K562 (cell line): ENCODE results near the gene DUSP5.

Experiments
- EP300 ChIP-seq: IDR thresholded peaks from 2 replicates; pipeline ENCODE4 v1.6.1; 2012; ENCODE audit warnings: low read length, improper control_type of control experiment
- PHF20 ChIP-seq: fragments of 450-650 bp; IDR thresholded peaks from 2 replicates; pipeline ENCODE4 v1.6.1; 2018; ENCODE audit not compliant: partially characterized antibody
- POLR2AphosphoS2 ChIP-seq: IDR thresholded peaks from 2 replicates; pipeline ENCODE4 v1.6.1; 2012; ENCODE audit warnings: low read length, improper control_type of control experiment
- POLR2AphosphoS5 ChIP-seq: IDR thresholded peaks from 2 replicates; pipeline ENCODE4 v1.6.1; 2011; ENCODE audit warnings: mild to moderate bottlenecking, low read depth, low read length, moderate library complexity; ENCODE audit not compliant: control insufficient read depth, insufficient read depth
- RBM17 ChIP-seq: fragments of 200-400 bp; formaldehyde crosslinking; IDR thresholded peaks from 2 replicates; pipeline ENCODE4 v1.6.1; 2017; ENCODE audit warnings: low read depth, mild to moderate bottlenecking, low read length, borderline replicate concordance
- TSHZ1 ChIP-seq: fragments of 250-450 bp; sonication (Bioruptor Pico); IDR thresholded peaks from 2 replicates; pipeline ENCODE4 v1.4.0; 2020; ENCODE audit warnings: mild to moderate bottlenecking, moderate library complexity
- ZNF217 ChIP-seq: sonication (generic); formaldehyde crosslinking; IDR thresholded peaks from 2 replicates; pipeline ENCODE4 v1.8.0; 2022; ENCODE audit warnings: mild to moderate bottlenecking, missing genetic modification reagents
- TF ChIP-seq, protein P1 (sequence below): sonication (generic); formaldehyde crosslinking; IDR thresholded peaks from 2 replicates; pipeline ENCODE4 v1.8.0; 2022; ENCODE audit warnings: mild to moderate bottlenecking, missing genetic modification reagents, borderline replicate concordance

- TF ChIP-seq, protein P1, sequence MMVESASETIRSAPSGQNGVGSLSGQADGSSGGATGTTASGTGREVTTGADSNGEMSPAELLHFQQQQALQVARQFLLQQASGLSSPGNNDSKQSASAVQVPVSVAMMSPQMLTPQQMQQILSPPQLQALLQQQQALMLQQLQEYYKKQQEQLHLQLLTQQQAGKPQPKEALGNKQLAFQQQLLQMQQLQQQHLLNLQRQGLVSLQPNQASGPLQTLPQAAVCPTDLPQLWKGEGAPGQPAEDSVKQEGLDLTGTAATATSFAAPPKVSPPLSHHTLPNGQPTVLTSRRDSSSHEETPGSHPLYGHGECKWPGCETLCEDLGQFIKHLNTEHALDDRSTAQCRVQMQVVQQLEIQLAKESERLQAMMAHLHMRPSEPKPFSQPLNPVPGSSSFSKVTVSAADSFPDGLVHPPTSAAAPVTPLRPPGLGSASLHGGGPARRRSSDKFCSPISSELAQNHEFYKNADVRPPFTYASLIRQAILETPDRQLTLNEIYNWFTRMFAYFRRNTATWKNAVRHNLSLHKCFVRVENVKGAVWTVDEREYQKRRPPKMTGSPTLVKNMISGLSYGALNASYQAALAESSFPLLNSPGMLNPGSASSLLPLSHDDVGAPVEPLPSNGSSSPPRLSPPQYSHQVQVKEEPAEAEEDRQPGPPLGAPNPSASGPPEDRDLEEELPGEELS (CRISPR knock-in tag): no peak
- TF ChIP-seq POLR2AphosphoS5 (no peak), TSHZ1 (CRISPR knock-in tag) (no peak), RBM17 (no peak), EP300 (no peak), POLR2AphosphoS2 (no peak), ZNF217 (CRISPR knock-in tag) (no peak), PHF20 (no peak)
Observed at GRCh38 chr10:110516815-110517492, 19.2 kb downstream of the DUSP5 start.
